ENCODE data around the gene RNF138.
"Not testable (repeated sequence)": the region's sequence is repeated elsewhere in the genome, so short reads cannot be mapped to it uniquely, and the experiment has no call there.

The RNF138 gene, protein sequence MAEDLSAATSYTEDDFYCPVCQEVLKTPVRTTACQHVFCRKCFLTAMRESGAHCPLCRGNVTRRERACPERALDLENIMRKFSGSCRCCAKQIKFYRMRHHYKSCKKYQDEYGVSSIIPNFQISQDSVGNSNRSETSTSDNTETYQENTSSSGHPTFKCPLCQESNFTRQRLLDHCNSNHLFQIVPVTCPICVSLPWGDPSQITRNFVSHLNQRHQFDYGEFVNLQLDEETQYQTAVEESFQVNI

GRCh38 chr18:32091724-32092421 lies at the start of gene RNF138:
Gene RNF138, plus strand, starts transcription at chr18:32091874. Its CDS starts 903 bp downstream, at chr18:32092777.
- DNase-seq, result peak; percentile 79

- no peak for DNase-seq
Measured at GRCh38 chr18:32042337-32042736, 49.3 kb upstream of the RNF138 start.

- DNase-seq, result no peak
Measured at GRCh38 chr18:32048507-32049091, 43.1 kb upstream of the RNF138 start.

DNA sequence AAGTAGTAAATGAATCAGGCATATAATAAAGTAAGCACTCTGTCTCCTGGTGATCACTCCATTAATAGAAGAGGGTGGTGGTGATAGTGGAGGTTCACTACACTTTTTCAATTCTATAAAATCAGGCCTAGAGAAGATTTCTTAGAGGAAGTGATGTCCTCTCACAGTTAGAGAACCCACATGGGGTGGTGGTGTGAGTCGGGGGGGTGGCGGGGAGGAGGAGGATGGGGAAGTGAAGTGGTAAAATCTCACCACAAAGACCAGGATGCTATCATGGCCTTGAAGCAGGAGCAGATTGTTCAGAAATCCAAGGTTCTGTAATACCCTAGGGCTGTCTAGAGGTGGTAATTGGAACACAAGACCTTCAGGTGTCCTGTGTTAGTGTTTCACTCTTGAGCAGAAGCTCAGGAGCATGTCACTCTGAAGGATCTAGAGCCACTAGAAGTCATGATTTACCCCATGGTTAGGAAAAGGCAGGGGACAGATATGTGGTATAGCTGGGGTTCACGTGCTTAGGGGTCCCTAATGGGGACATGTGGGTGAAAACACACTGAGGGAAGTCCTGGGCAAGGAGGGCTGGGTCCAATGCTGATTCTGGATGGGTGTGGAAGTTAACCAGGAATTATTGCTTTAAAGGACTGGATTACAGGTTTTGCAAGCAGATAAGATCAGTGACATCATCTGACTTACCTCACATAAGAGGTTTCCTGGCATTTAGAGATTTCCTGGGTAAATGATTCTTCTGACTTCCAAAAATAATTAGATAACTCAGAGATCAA lies 42.1 kb upstream of the RNF138 start:
- DNase-seq, result no peak

- no peak for DNase-seq
Measured at GRCh38 chr18:32056613-32057358, 34.9 kb upstream of the RNF138 start.

DNA sequence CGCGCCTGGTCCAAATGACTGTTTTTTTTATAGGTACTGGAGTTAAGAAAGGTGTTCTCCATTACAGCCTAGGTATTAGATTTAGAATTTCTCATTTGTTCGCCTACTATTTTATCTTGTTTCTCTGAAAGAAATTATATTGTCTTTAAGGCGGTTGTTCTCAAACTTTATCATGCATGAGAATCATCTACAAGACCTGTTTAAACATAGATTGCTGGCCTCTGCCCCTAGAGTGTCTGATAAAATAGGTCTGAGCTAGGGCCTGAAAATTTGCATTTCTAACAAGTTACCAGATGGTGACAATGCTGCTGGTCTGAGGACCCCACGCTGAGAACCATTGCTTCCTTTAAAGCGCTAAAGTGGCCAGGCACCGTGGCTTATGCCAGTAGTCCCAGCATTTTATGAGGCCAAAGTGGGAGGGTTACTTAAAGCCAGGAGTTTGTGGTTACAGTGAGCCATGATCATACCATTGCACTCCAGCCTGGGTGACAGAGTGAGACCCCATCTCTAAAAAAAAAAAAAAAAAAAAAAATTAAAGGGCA lies 34.0 kb upstream of the RNF138 start:
- DNase-seq, result no peak

GRCh38 chr18:32060026-32060425 lies 31.6 kb upstream of the RNF138 start:
- DNase-seq, result no peak

DNA sequence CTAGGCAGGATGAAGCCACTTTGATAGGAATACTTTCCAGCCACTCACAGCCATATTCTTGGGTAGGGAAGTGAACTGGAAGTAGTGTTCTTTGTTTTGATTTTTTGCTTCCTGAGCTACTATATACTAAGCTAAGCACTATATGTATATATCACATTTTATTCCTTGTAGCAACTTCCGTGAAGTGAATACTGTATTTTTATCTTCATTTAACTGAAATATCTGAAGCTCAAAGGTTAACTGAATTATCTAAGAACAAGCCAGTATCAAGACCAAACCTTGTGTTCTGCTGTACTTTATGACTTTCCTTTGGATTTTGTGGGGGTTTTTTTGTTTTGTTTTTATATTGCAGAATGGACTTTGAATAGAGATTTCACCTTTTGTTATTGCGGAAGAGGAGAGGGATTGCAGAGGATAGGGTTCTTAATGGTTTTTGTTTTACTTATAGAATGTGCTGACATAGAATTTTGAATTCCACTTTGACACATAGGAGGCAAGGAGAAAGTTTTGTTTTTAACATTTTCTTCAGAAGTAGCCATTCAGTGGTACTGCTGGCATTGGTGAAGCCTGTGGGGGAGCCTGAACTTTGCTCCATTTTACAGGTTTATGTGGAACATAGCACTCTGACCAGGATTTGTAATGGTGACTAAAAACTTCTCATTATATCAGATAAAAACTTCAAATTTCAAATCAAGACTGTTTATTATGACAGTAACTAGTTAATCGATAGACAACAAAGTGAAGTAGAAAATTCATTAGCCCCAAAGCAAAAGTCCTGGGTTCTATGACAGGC lies 24.1 kb upstream of the RNF138 start:
- DNase-seq, result no peak

- DNase-seq, result no peak
Measured at GRCh38 chr18:32072321-32072720, 19.4 kb upstream of the RNF138 start.

GRCh38 chr18:32074206-32074605 lies 17.5 kb upstream of the RNF138 start:
- DNase-seq, result no peak

GRCh38 chr18:32078845-32079244 lies 12.8 kb upstream of the RNF138 start:
- DNase-seq, result no peak

DNA sequence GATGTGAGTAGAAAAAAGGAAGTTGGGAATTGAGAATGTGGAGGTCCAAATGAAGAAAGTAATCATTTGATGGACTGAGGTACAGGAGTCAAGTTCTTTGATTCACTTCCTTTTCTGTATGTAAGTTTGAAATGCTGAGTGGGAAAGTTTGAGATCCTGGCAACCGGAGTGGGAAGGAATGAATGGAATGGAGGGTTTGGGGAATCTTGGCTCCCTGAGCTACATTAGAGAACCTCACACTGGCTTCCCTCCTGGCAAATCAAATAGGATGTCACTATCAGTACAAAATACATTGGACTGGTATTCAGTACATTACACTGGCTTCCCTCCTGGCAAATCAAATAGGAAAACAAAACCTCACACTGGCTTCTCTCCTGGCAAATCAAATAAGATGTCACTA lies 9.8 kb upstream of the RNF138 start:
- DNase-seq, result no peak

DNA sequence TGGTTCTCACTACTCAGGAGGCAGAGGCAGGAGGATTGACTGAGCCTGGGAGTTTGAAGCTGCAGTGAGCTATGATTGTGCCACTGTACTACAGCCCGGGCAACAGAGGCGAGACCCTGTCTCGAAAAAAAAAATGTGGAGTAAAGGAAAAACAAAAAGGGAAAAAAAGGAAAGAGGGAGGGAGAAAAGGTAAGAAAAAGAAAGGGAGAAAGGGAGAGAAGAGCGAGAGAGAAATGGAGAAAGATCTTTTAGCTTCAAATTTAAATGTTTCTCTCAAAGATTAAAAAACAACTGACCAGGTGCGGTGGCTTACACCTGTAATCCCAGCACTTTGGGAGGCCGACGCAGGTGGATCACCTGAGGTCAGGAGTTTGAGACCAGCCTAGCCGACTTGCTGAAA lies 7.9 kb upstream of the RNF138 start:
- DNase-seq, result no peak

DNA sequence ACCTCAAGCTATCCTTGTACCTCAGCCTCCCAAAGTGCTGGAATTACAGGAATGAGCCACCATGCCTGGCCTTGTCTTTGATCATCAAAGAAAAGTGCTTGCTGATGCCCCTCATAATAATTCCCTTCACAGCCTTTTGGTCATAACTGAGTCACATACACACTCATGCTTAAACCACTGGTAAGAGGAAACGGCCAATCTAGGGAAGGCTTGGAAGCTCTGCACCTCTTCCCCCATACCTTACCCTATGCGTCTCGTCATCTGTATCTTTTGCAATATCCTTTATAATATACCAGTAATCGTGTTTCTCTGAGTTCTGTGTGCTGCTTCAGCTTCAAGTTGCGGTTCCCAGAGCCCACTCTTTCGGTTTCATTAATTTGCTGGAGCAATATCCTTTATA lies 4.8 kb upstream of the RNF138 start:
- DNase-seq, result no peak

GRCh38 chr18:32090831-32091230 lies 843 bp upstream of the RNF138 start:
- DNase-seq, result not testable (repeated sequence)

GRCh38 chr18:32091325-32091723 lies 350 bp upstream of the RNF138 start:
- no peak for DNase-seq

DNA sequence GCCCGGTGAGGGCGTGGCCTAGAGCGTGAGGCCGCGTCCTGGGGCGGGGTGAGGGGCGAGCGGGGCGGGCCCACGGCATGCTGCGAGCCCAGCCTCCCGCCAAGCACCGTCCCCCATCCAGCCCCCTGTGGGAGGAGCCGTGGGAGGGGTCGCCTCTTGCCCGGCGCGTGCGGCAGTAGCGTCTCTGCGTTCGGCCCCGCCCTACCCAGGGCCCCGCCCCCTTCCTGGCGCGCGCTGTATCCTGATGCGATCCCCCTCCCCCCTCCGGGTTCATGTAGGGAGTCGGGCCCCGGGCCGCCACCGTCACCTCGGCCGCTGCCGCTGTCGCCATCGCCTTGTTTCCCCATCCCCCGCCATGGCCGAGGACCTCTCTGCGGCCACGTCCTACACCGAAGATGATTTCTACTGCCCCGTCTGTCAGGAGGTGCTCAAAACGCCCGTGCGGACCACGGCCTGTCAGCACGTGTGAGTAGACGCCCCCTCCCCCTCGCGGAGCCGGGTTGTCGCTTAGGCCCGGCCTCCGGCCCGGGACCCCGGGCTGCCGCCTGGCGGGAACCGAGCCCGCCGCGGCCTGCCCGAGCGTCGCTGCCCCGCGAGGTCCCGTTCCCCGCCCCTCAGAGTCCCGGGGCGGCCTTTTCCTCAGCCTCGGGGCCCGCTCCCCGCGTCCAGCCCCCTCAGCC lies 888 bp downstream of the RNF138 start:
- peak; percentile 92 for DNase-seq

GRCh38 chr18:32093102-32093511 lies 1.4 kb downstream of the RNF138 start:
- DNase-seq, result no peak

DNA sequence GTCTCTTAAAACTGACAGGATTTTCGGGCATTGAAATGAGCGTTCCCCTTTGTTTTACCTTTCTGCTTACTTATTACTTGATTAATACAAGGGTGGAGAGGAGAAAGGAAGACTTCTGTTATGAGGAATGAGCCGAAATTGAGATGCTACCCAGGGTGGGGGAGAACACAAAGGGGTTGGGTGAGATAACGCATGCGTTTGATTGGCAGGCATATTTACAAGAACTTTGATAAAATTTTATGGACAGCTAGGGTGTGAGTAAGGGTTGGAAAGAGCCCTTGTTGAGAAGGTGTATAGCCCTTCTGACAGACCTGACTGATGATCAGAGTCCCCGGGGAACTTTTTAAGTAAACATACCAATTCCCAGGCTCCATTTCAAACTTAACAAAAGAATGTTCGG lies 1.8 kb downstream of the RNF138 start:
- no peak for DNase-seq

DNA sequence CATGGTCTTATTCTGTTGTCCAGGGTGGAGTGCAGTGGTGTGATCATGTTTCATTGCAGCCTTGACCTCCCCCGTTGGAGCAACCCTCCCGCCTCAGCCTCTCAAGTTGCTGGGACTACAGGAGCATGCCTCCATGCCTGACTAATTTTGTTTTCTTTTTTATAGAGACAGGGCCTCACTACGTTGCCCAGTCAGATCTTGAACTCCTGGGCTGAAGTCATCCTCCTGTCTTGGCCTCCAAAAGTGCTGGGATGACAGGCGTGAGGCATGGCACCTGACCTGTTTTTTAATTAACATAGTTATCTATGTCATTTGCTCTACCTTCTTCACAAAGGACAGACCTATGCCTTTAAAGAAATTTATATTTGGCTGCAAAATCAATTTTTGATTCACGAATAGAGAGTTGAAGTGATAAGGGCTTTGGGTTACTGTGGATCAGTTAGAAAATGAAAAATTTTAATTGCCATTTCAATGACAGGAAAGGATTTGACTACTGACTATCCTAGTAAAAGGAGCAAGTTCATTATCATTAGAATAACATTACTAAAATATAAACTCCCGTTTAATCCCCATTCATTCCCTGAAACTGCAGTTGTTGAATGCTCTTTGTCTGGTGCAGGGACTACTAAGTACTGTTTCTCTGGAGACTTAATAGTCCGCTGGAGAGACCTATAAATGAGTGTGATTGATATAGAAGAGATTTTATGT lies 3.7 kb downstream of the RNF138 start:
- no peak for DNase-seq

- no peak for DNase-seq
Measured at GRCh38 chr18:32095900-32096229, 4.2 kb downstream of the RNF138 start.
